Breast epithelium (tissue), 4 donors: ENCODE results near the gene CACNB2. TPM values are rescaled to one million over a fixed set of nuclear protein-coding genes. Genes with fewer than 3 reads are reported as not detected.

Experiments
- DNase-seq, 2 donors: peaks; one replicate each; pipeline ENCODE4 v3.0.0-alpha.2; 2019; ENCODE audit warnings: low spot score in 2 of 2
- H3K27ac ChIP-seq, 2 donors: fragments of 200-600 bp; sonication (generic) in 1 of 2; one replicate each; pipeline ENCODE4 v1.5.1; 2016 to 2019; ENCODE audit warnings: mild to moderate bottlenecking in 1 of 2
- H3K27me3 ChIP-seq, 2 donors: fragments of 200-600 bp; sonication (generic) in 1 of 2; one replicate each; pipeline versions ENCODE4 v1.5.1 to v1.6.0; 2017 to 2019; ENCODE audit warnings: control low read depth in 1 of 2, mild to moderate bottlenecking in 1 of 2
- H3K36me3 ChIP-seq: fragments of 200-600 bp; one replicate; pipeline ENCODE4 v1.5.1; 2019
- H3K4me1 ChIP-seq, 2 donors: fragments of 200-600 bp; sonication (generic); one replicate each; pipeline ENCODE4 v1.5.1; 2016 to 2019; ENCODE audit warnings: control low read depth in 1 of 2
- H3K4me3 ChIP-seq, 3 donors: fragments of 200-600 bp; sonication (generic); 1 replicate in 2 of 3; 2 replicates in 1 of 3; pipeline ENCODE4 v1.5.1; 2016 to 2019; ENCODE audit warnings: mild to moderate bottlenecking in 3 of 3, moderate library complexity in 2 of 3
- H3K9me3 ChIP-seq, 2 donors: fragments of 200-600 bp; sonication (generic) in 1 of 2; one replicate each; pipeline ENCODE4 v1.5.1; 2016 to 2019; ENCODE audit warnings: control low read depth in 1 of 2
- CTCF ChIP-seq, 3 donors: fragments of 450-650 bp; IDR thresholded peaks; one replicate each; pipeline ENCODE4 v1.5.1; 2016 to 2017; ENCODE audit warnings: antibody characterized with exemption in 3 of 3, mild to moderate bottlenecking in 3 of 3, moderate library complexity in 3 of 3
- POLR2A ChIP-seq: fragments of 450-650 bp; IDR thresholded peaks from one replicate; pipeline ENCODE4 v1.6.1; 2016; ENCODE audit warnings: antibody characterized with exemption, mild to moderate bottlenecking, moderate library complexity
- POLR2AphosphoS5 ChIP-seq, 3 donors: sonication (generic); formaldehyde crosslinking; IDR thresholded peaks; one replicate each; pipeline ENCODE4 v1.6.1; 2017; ENCODE audit warnings: antibody characterized with exemption in 3 of 3
- intact Hi-C: fragments of 100-400 bp; cut with DNase I; formaldehyde crosslinking; loops from one replicate; pipeline ENCODE4 v1.15.1; 2023; ENCODE audit warnings: low total_unique reads
- total RNA-seq, 3 donors: library from RNA; depleted of rRNA; stranded (reverse); fragments of >200 nt; gene quantifications; one replicate each; pipeline ENCODE4 v1.1.0, GENCODE V29; 2016

The CACNB2 gene
- total RNA-seq, 3 donors from 2014 or later = 0.48 to 8.9 (median 7.5) TPM

GRCh38 chr10:18368682-18369081 is 228.5 kb downstream of the CACNB2 start:
- Histone ChIP-seq H3K9me3 (no peaks in the 10 kb centered on the region), H3K27ac (no peak overlapping the region), H3K4me3 (no peak overlapping the region), H3K36me3 (no peaks in the 10 kb centered on the region), H3K4me1 (no peaks in the 10 kb centered on the region), H3K27me3 (no peaks in the 10 kb centered on the region)
- intact Hi-C loops = no loop called here
- TF ChIP-seq CTCF (IDR thresholded peaks at IDR 0.05) = no peak
- TF ChIP-seq POLR2A = no peak
- TF ChIP-seq POLR2AphosphoS5 (IDR thresholded peaks at IDR 0.05) = no peak
- no peak for DNase-seq

DNA sequence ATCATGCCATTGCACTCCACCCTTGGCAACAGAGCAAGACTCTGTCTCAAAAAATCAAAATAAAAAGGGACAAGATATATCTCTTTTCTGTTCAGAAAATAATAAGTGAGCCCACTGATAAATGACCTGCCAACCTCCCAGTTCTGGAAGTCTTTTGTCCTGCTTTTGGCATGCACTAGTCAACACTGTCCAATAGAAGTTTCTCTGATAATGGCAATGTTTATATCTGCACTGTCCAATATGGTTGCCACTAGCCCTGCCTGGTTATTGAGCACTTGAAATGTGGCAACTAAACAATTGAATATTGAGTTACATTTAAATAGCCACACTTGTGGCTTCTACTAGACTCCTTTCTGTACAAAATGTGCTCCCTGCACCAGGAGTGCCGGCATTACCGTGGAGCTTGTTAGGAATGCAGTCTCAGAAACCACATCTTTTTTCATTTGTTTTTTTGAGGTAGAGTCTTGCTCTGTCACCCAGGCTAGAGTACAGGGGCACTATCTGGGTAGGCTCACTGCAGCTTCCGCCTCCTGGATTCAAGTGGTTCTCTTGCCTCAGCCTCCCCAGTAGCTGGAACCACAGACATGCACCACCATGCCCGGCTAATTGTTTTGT is 229.7 kb downstream of the CACNB2 start:
- Histone ChIP-seq H3K36me3 (no peaks in the 10 kb centered on the region), H3K27ac (no peak overlapping the region), H3K27me3 (no peaks in the 10 kb centered on the region), H3K4me1 (no peaks in the 10 kb centered on the region), H3K9me3 (no peaks in the 10 kb centered on the region), H3K4me3 (no peak overlapping the region)
- no peak for TF ChIP-seq CTCF (IDR thresholded peaks at IDR 0.05)
- intact Hi-C loops = no loop called here
- DNase-seq = no peak

DNA sequence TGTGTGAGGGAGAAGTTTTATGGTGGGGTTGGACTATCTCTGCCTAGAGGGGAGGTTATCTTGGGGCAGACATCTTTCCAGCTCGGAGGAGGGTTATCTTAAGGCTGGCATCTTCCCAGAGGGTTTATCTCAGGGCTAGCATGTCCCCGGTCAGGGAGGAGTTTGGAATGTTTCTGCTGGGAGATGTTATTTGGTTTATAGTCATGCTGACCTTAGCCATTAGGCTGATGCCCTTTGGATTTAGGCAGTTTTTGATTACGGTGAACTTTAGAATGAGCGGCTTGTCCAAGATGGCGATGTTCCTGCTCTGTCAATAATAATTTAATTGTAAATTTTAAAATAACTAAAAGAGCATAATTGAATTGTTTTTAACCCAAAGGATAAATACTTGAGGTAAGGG is 236.4 kb downstream of the CACNB2 start:
- intact Hi-C loops = no loop called here
- no peaks in the 10 kb centered on the region for H3K9me3 ChIP-seq
- TF ChIP-seq CTCF (IDR thresholded peaks at IDR 0.05) (no peak), POLR2A (no peak)
- no peak overlapping the region for H3K27ac ChIP-seq
- H3K27me3 ChIP-seq = no peaks in the 10 kb centered on the region
- DNase-seq = no peak
- no peaks in the 10 kb centered on the region for H3K36me3 ChIP-seq
- no peaks in the 10 kb centered on the region for H3K4me1 ChIP-seq
- H3K4me3 ChIP-seq = no peak overlapping the region

GRCh38 chr10:18377898-18378297 is 237.7 kb downstream of the CACNB2 start:
- no peak overlapping the region for H3K27ac ChIP-seq
- no peak for DNase-seq
- TF ChIP-seq POLR2A (no peak), CTCF (IDR thresholded peaks at IDR 0.05) (no peak), POLR2AphosphoS5 (IDR thresholded peaks at IDR 0.05) (no peak)
- intact Hi-C loops = no loop called here
- no peaks in the 10 kb centered on the region for H3K27me3 ChIP-seq
- H3K4me3 ChIP-seq = no peak overlapping the region
- H3K4me1 ChIP-seq = no peaks in the 10 kb centered on the region
- no peaks in the 10 kb centered on the region for H3K9me3 ChIP-seq
- no peaks in the 10 kb centered on the region for H3K36me3 ChIP-seq

GRCh38 chr10:18378766-18379165 is 238.5 kb downstream of the CACNB2 start:
- TF ChIP-seq CTCF (IDR thresholded peaks at IDR 0.05) = no peak
- no peak for TF ChIP-seq POLR2A
- no peak for TF ChIP-seq POLR2AphosphoS5 (IDR thresholded peaks at IDR 0.05)
- Histone ChIP-seq H3K9me3 (no peaks in the 10 kb centered on the region), H3K36me3 (no peaks in the 10 kb centered on the region), H3K4me1 (no peaks in the 10 kb centered on the region), H3K4me3 (no peak overlapping the region), H3K27ac (no peak overlapping the region), H3K27me3 (no peaks in the 10 kb centered on the region)
- no peak for DNase-seq
- intact Hi-C loops = no loop called here
